Large intestine (tissue), 3 donors: Measurements from ENCODE around the gene DIAPH1. TPM values are rescaled to one million over a fixed set of nuclear protein-coding genes. Genes with fewer than 3 reads are reported as not detected.

Experiments used
- DNase-seq, 2 donors: peaks; one replicate each; pipeline versions ENCODE4 v3.0.0 to v3.0.0-alpha.2; 2013
- H3K27ac ChIP-seq: one replicate; pipeline ENCODE4 v1.5.1; 2013; ENCODE audit warnings: low read length
- H3K27me3 ChIP-seq: 2 replicates; pipeline ENCODE4 v1.6.1; 2013; ENCODE audit warnings: low read length; ENCODE audit not compliant: control insufficient read depth, insufficient read depth
- H3K36me3 ChIP-seq: 2 replicates; pipeline ENCODE4 v1.6.1; 2013; ENCODE audit warnings: low read length; ENCODE audit not compliant: control insufficient read depth, insufficient read depth
- H3K4me1 ChIP-seq: one replicate; pipeline ENCODE4 v1.6.1; 2013; ENCODE audit warnings: low read length; ENCODE audit not compliant: control insufficient read depth, insufficient read depth
- H3K4me3 ChIP-seq: one replicate; pipeline ENCODE4 v1.5.1; 2013; ENCODE audit warnings: low read length
- H3K9me3 ChIP-seq: one replicate; pipeline ENCODE4 v1.6.1; 2013; ENCODE audit warnings: mild to moderate bottlenecking, low read depth, low read length, moderate library complexity; ENCODE audit not compliant: control insufficient read depth
- WGBS: methylation state at CpG from one replicate; pipeline ENCODE4 v1.1.5; 2013; ENCODE audit warnings: low lambda C conversion rate; ENCODE audit not compliant: insufficient coverage; 5-methylcytosine and 5-hydroxymethylcytosine counted together
- polyA plus RNA-seq: library from polyadenylated mRNA; unstranded; fragments of 120-200 nt; gene quantifications from one replicate; pipeline ENCODE4 v1.2.1, GENCODE V29; 2013

DIAPH1 gene
- polyA plus RNA-seq, 1 donor: 89.4 TPM

- Histone ChIP-seq H3K4me1 (no peaks in the 10 kb centered on the region), H3K9me3 (no peaks in the 10 kb centered on the region), H3K27me3 (peaks cover 57% of the 10 kb centered on the region), H3K27ac (no peak within 1 kb of the TSS), H3K36me3 (peaks cover 14% of the 10 kb centered on the region), H3K4me3 (peak within 1 kb of the TSS; percentile 7)
- no peak for DNase-seq
- no CpG with 5 or more reads among the region's 39 CpGs for WGBS
Measured at GRCh38 chr5:141484641-141485311, 134.0 kb downstream of the DIAPH1 start, which contains the start of gene PCDHGC4. PCDHGC4 (plus strand) TSS chr5:141485030; CDS start chr5:141485174, 144 bp downstream.

DNA sequence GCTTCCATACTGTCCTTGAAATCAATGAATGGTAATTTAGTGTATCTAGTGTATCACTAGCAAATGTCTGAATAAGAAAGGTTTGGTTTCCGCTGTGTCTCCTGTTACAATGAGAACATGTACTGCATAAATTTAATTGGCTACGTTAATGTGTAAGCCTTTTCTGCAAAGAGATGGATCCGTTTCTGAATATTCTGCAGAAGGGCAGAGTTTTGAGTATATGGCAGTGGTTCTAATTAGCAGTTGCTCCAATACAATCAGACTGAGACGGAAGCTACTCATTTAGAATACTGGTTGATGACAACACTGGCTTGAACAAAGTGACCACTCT is 134.5 kb downstream of the DIAPH1 start:
- no peak for DNase-seq
- Histone ChIP-seq H3K27ac (no peak overlapping the region), H3K4me3 (no peak overlapping the region), H3K9me3 (no peaks in the 10 kb centered on the region), H3K27me3 (peaks cover 55% of the 10 kb centered on the region), H3K4me1 (no peaks in the 10 kb centered on the region), H3K36me3 (peaks cover 14% of the 10 kb centered on the region)
- no CpG with 5 or more reads among the region's 4 CpGs for WGBS

DNA sequence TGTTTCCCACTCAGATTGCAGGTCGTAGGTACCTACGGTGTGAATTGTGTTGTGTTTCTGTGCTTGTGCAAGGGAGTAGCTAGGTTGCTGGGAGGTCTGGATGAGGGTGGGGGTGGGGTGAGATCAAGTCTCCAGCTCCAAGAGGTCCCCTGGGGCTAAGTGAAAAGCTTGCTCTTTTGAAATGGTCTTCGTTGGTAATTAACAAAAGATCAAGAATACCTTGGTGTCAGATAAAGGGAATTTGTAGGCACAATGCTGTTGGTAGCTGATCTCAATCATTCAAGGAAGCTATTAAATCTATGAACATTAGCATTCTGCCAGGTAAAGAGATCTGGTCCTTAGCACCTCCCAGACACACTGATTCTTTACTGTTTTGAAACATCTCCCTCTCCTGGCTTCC is 134.9 kb downstream of the DIAPH1 start:
- Histone ChIP-seq H3K36me3 (peaks cover 14% of the 10 kb centered on the region), H3K27me3 (peaks cover 53% of the 10 kb centered on the region), H3K4me3 (no peak overlapping the region), H3K27ac (no peak overlapping the region), H3K9me3 (no peaks in the 10 kb centered on the region), H3K4me1 (no peaks in the 10 kb centered on the region)
- DNase-seq: no peak
- no CpG with 5 or more reads among the region's 3 CpGs for WGBS

- H3K36me3 ChIP-seq: no peaks in the 10 kb centered on the region
- peaks cover 52% of the 10 kb centered on the region for H3K27me3 ChIP-seq
- no peak overlapping the region for H3K4me3 ChIP-seq
- H3K27ac ChIP-seq: no peak overlapping the region
- no peaks in the 10 kb centered on the region for H3K9me3 ChIP-seq
- H3K4me1 ChIP-seq: peaks cover 9% of the 10 kb centered on the region
- no peak for DNase-seq
Measured at GRCh38 chr5:141479776-141480175, 139.0 kb downstream of the DIAPH1 start.

DNA sequence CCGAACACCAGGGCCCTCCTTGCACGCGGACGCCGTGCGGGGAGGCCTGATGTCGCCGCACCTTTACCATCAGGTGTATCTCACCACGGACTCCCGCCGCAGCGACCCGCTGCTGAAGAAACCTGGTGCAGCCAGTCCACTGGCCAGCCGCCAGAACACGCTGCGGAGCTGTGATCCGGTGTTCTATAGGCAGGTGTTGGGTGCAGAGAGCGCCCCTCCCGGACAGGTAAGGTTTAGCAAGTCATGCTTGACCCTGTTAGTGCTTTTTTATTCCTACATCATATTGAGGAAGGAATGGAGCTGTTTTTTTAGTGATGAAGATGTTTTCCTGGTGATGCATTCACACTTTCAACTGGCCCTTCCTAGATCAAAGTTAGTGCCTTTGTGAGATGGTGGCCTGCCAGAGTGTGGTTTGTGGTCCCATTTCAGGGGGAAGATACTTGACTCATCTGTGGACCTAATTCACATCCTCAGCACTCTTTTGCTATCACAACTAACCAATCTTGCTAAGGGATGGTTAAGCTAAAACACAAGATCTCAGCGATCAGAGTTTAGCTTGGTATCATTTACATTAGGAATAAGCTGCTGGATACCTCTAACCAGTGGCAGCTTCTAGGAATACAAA is 140.4 kb downstream of the DIAPH1 start:
- Histone ChIP-seq H3K4me3 (peak overlapping the region; percentile 13), H3K4me1 (peaks cover 9% of the 10 kb centered on the region), H3K27me3 (peaks cover 40% of the 10 kb centered on the region), H3K36me3 (no peaks in the 10 kb centered on the region), H3K9me3 (no peaks in the 10 kb centered on the region), H3K27ac (no peak overlapping the region)
- peak in 1 of 2 donors; percentile 65 for DNase-seq
- no CpG with 5 or more reads among the region's 20 CpGs for WGBS

DNA sequence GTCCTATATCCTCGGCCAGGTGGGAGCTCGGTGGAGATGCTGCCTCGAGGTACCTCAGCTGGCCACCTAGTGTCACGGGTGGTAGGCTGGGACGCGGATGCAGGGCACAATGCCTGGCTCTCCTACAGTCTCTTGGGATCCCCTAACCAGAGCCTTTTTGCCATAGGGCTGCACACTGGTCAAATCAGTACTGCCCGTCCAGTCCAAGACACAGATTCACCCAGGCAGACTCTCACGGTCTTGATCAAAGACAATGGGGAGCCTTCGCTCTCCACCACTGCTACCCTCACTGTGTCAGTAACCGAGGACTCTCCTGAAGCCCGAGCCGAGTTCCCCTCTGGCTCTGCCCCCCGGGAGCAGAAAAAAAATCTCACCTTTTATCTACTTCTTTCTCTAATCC is 141.0 kb downstream of the DIAPH1 start:
- no peaks in the 10 kb centered on the region for H3K9me3 ChIP-seq
- no peak for DNase-seq
- peaks cover 9% of the 10 kb centered on the region for H3K4me1 ChIP-seq
- peak overlapping the region; percentile 13 for H3K4me3 ChIP-seq
- peaks cover 38% of the 10 kb centered on the region for H3K27me3 ChIP-seq
- H3K27ac ChIP-seq: no peak overlapping the region
- WGBS: 0% methylated on average over 3 of the region's 13 CpGs
- H3K36me3 ChIP-seq: no peaks in the 10 kb centered on the region

GRCh38 chr5:141477044-141477575 is 141.7 kb downstream of the DIAPH1 start:
- Histone ChIP-seq H3K9me3 (no peaks in the 10 kb centered on the region), H3K4me3 (peak overlapping the region; percentile 56), H3K4me1 (peaks cover 9% of the 10 kb centered on the region), H3K27ac (no peak overlapping the region), H3K27me3 (peaks cover 35% of the 10 kb centered on the region), H3K36me3 (no peaks in the 10 kb centered on the region)
- WGBS: no CpG with 5 or more reads among the region's 24 CpGs
- DNase-seq: no peak

DNA sequence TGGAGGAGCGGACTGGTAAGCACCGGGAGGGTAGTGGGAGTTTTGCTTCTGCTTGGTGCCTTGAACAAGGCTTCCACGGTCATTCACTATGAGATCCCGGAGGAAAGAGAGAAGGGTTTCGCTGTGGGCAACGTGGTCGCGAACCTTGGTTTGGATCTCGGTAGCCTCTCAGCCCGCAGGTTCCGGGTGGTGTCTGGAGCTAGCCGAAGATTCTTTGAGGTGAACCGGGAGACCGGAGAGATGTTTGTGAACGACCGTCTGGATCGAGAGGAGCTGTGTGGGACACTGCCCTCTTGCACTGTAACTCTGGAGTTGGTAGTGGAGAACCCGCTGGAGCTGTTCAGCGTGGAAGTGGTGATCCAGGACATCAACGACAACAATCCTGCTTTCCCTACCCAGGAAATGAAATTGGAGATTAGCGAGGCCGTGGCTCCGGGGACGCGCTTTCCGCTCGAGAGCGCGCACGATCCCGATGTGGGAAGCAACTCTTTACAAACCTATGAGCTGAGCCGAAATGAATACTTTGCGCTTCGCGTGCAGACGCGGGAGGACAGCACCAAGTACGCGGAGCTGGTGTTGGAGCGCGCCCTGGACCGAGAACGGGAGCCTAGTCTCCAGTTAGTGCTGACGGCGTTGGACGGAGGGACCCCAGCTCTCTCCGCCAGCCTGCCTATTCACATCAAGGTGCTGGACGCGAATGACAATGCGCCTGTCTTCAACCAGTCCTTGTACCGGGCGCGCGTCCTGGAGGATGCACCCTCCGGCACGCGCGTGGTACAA is 142.5 kb downstream of the DIAPH1 start:
- peak overlapping the region; percentile 56 for H3K4me3 ChIP-seq
- no peaks in the 10 kb centered on the region for H3K9me3 ChIP-seq
- DNase-seq: peak; percentile 52 to 69
- peaks cover 35% of the 10 kb centered on the region for H3K27me3 ChIP-seq
- H3K4me1 ChIP-seq: peaks cover 9% of the 10 kb centered on the region
- WGBS: no CpG with 5 or more reads among the region's 58 CpGs
- peak overlapping the region; percentile 51 for H3K27ac ChIP-seq
- no peaks in the 10 kb centered on the region for H3K36me3 ChIP-seq

- peak within 1 kb of the TSS; percentile 51 for H3K27ac ChIP-seq
- peak; percentile 72 to 82 for DNase-seq
- no CpG with 5 or more reads among the region's 28 CpGs for WGBS
- peaks cover 35% of the 10 kb centered on the region for H3K27me3 ChIP-seq
- no peaks in the 10 kb centered on the region for H3K36me3 ChIP-seq
- H3K9me3 ChIP-seq: no peaks in the 10 kb centered on the region
- peaks cover 9% of the 10 kb centered on the region for H3K4me1 ChIP-seq
- H3K4me3 ChIP-seq: peak within 1 kb of the TSS; percentile 56
Measured at GRCh38 chr5:141475625-141476131, 143.1 kb downstream of the DIAPH1 start, which contains the start of gene PCDHGC3. PCDHGC3 (plus strand) TSS chr5:141475966; CDS start chr5:141476117, 151 bp downstream.

GRCh38 chr5:141465351-141465750 is 153.4 kb downstream of the DIAPH1 start:
- WGBS: no CpG with 5 or more reads among the region's 3 CpGs
- Histone ChIP-seq H3K9me3 (no peaks in the 10 kb centered on the region), H3K27ac (no peak overlapping the region), H3K4me3 (no peak overlapping the region), H3K4me1 (no peaks in the 10 kb centered on the region), H3K27me3 (no peaks in the 10 kb centered on the region), H3K36me3 (no peaks in the 10 kb centered on the region)
- no peak for DNase-seq
